ENCODE measurements around the gene DRGX.

DNA sequence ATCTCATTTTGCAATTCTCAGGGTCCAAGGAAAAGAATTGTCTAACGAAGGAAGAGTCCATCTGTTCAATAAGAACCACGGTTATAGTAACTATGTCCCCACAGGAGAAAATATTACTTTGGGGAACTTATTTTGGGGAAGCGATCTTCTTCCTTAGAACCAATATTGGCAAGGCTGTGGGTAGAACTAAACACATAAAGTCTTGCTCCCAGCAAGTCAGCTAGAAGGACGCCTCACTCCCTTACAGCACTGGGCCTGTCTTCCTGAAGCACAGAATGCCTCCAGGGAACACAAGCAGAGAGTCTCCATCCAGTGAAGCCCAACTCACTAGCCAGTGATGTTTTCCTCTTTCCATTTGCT, 66.8 kb downstream of the DRGX start:
- TF ChIP-seq POLR2AphosphoS5 (IDR thresholded peaks at IDR 0.05) = no peak
- TF ChIP-seq, protein P1, sequence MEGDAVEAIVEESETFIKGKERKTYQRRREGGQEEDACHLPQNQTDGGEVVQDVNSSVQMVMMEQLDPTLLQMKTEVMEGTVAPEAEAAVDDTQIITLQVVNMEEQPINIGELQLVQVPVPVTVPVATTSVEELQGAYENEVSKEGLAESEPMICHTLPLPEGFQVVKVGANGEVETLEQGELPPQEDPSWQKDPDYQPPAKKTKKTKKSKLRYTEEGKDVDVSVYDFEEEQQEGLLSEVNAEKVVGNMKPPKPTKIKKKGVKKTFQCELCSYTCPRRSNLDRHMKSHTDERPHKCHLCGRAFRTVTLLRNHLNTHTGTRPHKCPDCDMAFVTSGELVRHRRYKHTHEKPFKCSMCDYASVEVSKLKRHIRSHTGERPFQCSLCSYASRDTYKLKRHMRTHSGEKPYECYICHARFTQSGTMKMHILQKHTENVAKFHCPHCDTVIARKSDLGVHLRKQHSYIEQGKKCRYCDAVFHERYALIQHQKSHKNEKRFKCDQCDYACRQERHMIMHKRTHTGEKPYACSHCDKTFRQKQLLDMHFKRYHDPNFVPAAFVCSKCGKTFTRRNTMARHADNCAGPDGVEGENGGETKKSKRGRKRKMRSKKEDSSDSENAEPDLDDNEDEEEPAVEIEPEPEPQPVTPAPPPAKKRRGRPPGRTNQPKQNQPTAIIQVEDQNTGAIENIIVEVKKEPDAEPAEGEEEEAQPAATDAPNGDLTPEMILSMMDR (IDR thresholded peaks at IDR 0.05; ENCODE audit: poor library complexity, severe bottlenecking) = no peak
- TF ChIP-seq EZH2 (IDR thresholded peaks at IDR 0.05; ENCODE audit: borderline replicate concordance, insufficient read depth, low read length, poor library complexity, severe bottlenecking) = no peak
- no peak for TF ChIP-seq EP300 (conservative IDR thresholded peaks at IDR 0.05; ENCODE audit: poor library complexity, severe bottlenecking)
- no peak for TF ChIP-seq RAD21 (conservative IDR thresholded peaks at IDR 0.05)
- TF ChIP-seq, protein P2, sequence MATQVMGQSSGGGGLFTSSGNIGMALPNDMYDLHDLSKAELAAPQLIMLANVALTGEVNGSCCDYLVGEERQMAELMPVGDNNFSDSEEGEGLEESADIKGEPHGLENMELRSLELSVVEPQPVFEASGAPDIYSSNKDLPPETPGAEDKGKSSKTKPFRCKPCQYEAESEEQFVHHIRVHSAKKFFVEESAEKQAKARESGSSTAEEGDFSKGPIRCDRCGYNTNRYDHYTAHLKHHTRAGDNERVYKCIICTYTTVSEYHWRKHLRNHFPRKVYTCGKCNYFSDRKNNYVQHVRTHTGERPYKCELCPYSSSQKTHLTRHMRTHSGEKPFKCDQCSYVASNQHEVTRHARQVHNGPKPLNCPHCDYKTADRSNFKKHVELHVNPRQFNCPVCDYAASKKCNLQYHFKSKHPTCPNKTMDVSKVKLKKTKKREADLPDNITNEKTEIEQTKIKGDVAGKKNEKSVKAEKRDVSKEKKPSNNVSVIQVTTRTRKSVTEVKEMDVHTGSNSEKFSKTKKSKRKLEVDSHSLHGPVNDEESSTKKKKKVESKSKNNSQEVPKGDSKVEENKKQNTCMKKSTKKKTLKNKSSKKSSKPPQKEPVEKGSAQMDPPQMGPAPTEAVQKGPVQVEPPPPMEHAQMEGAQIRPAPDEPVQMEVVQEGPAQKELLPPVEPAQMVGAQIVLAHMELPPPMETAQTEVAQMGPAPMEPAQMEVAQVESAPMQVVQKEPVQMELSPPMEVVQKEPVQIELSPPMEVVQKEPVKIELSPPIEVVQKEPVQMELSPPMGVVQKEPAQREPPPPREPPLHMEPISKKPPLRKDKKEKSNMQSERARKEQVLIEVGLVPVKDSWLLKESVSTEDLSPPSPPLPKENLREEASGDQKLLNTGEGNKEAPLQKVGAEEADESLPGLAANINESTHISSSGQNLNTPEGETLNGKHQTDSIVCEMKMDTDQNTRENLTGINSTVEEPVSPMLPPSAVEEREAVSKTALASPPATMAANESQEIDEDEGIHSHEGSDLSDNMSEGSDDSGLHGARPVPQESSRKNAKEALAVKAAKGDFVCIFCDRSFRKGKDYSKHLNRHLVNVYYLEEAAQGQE (IDR thresholded peaks at IDR 0.05; ENCODE audit: borderline replicate concordance) = no peak
- TF ChIP-seq TAF1 (IDR thresholded peaks at IDR 0.05; ENCODE audit: low read depth) = no peak
- no peak for TF ChIP-seq SMC3 (conservative IDR thresholded peaks at IDR 0.05; ENCODE audit: poor library complexity)
- TF ChIP-seq MXI1 (conservative IDR thresholded peaks at IDR 0.05; ENCODE audit: poor library complexity, severe bottlenecking) = no peak
